OCI-LY3 (cell line): ENCODE measurements around the gene FAM149B1.

Experiments used
- H2AFZ ChIP-seq: fragments of 200-600, 300-600 bp; shearing (Covaris generic); 2 replicates; pipeline ENCODE4 v1.6.0; 2014; ENCODE audit warnings: antibody characterized with exemption, low read depth, low read length
- H3K27ac ChIP-seq: fragments of 200-600, 300-600 bp; sonication (generic); 2 replicates; pipeline ENCODE4 v1.5.1; 2014; ENCODE audit warnings: mild to moderate bottlenecking, low read length, moderate library complexity, mixed read lengths
- H3K27me3 ChIP-seq: fragments of 200-600, 300-600 bp; sonication (generic); 2 replicates; pipeline ENCODE4 v1.6.1; 2014; ENCODE audit warnings: low read depth, low read length, mixed read lengths
- H3K36me3 ChIP-seq: fragments of 200-600, 300-600 bp; sonication (generic); replicated peaks from 2 replicates; pipeline ENCODE3; 2014; ENCODE audit warnings: low read depth, low read length, mixed read lengths
- H3K4me1 ChIP-seq: fragments of 300-600, 200-600 bp; sonication (generic); 2 replicates; pipeline ENCODE4 v1.6.1; 2014; ENCODE audit warnings: low read length, mixed read lengths
- H3K4me2 ChIP-seq: fragments of 200-600, 300-600 bp; sonication (generic); 2 replicates; pipeline ENCODE4 v1.6.1; 2014; ENCODE audit warnings: low read length, mixed read lengths
- H3K4me3 ChIP-seq: fragments of 300-600, 200-600 bp; sonication (generic); 2 replicates; pipeline ENCODE4 v1.5.1; 2014; ENCODE audit warnings: antibody characterized with exemption, mild to moderate bottlenecking, low read length, moderate library complexity
- H3K79me2 ChIP-seq: fragments of 300-600, 200-600 bp; shearing (Covaris generic); 2 replicates; pipeline ENCODE4 v1.6.1; 2014; ENCODE audit warnings: mild to moderate bottlenecking, low read length, mixed read lengths
- H3K9ac ChIP-seq: fragments of 300-600, 200-600 bp; shearing (Covaris generic); 2 replicates; pipeline ENCODE4 v1.6.0; 2014; ENCODE audit warnings: mild to moderate bottlenecking, low read length, moderate library complexity
- H3K9me3 ChIP-seq: fragments of 200-600, 300-600 bp; shearing (Covaris generic); 2 replicates; pipeline ENCODE4 v1.6.1; 2014; ENCODE audit warnings: low read length, mixed read lengths; ENCODE audit not compliant: insufficient read depth
- H4K20me1 ChIP-seq: fragments of 200-600, 300-600 bp; sonication (generic); 2 replicates; pipeline ENCODE4 v1.6.1; 2016; ENCODE audit warnings: low read length, mixed read lengths; ENCODE audit not compliant: insufficient read depth
- EZH2phosphoT487 ChIP-seq: fragments of 200-600 bp; shearing (Covaris generic); IDR thresholded peaks from 2 replicates; pipeline ENCODE4 v1.6.1; 2018; ENCODE audit warnings: antibody characterized with exemption, mixed run types, low read depth
- TF ChIP-seq, protein P1 (sequence below): fragments of 200-600, 300-600 bp; sonication (generic); IDR thresholded peaks from 2 replicates; pipeline ENCODE4 v1.5.1; 2014; ENCODE audit warnings: antibody characterized with exemption, low read length, low read depth

Gene FAM149B1

DNA sequence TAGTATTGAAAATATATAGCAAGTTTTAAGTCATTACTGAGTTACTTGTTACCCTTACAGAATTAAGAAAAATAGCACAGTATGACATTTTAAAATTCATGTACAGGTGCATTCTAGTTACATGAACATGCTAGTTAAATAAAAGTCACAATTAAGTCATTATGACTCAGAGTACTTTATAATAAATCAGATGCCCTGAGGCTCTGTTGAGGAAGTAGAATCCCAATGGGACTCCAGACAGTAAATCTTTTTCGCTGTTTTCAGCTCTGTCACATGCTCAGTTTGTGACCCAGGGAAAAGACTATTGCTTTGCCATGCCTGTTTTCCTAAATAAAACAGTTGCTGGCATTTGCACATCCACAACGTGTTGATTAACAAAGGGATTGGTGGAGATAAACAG is 36.6 kb upstream of the FAM149B1 start:
- Histone ChIP-seq H2AFZ (no peak overlapping the region), H3K4me1 (no peaks in the 10 kb centered on the region), H3K27me3 (no peaks in the 10 kb centered on the region), H3K9ac (no peak overlapping the region), H3K79me2 (no peaks in the 10 kb centered on the region), H4K20me1 (no peaks in the 10 kb centered on the region), H3K36me3 (peaks cover 12% of the 10 kb centered on the region), H3K4me3 (no peak overlapping the region), H3K9me3 (no peaks in the 10 kb centered on the region), H3K4me2 (no peak overlapping the region), H3K27ac (no peak overlapping the region)
- TF ChIP-seq EZH2phosphoT487: no peak
- TF ChIP-seq, protein P1, sequence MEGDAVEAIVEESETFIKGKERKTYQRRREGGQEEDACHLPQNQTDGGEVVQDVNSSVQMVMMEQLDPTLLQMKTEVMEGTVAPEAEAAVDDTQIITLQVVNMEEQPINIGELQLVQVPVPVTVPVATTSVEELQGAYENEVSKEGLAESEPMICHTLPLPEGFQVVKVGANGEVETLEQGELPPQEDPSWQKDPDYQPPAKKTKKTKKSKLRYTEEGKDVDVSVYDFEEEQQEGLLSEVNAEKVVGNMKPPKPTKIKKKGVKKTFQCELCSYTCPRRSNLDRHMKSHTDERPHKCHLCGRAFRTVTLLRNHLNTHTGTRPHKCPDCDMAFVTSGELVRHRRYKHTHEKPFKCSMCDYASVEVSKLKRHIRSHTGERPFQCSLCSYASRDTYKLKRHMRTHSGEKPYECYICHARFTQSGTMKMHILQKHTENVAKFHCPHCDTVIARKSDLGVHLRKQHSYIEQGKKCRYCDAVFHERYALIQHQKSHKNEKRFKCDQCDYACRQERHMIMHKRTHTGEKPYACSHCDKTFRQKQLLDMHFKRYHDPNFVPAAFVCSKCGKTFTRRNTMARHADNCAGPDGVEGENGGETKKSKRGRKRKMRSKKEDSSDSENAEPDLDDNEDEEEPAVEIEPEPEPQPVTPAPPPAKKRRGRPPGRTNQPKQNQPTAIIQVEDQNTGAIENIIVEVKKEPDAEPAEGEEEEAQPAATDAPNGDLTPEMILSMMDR: no peak

DNA sequence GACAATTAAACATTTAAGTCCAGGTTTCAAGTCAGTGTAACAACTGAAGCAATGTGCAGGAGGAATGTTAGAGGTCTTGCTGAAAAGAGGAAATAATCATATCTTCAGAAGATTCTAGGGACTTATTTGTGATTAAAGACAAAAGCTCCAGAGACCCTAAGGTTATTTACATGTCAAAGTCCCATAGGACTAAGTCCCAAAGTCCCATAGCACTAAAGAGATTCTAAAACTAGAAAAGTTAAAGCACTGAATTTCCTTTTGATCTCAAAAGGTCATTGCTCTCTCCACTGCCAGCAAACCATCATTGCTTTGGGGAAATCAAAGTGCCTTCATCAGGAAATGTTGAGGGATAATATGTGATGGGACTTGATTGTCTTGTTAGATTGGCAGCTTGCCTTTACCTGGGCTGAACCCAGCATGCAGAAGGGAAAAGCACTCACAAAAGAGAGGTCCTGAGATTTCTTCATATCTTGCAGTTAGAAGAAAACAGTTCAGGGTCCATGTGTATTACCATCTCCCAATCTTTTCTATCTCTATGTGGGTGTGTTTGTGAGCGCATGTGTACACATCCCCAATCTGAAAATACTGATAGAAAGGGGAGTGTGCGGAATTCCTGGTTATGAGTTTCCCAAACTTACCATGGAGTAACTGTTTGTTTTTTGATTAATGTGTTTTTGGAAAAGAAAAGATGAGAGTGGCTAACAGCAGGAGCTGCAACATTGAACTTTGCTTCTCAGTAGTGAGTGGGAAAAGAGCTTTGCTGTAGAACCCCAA is 35.8 kb upstream of the FAM149B1 start:
- Histone ChIP-seq H3K36me3 (peaks cover 15% of the 10 kb centered on the region), H3K27me3 (no peaks in the 10 kb centered on the region), H3K4me3 (no peak overlapping the region), H3K4me1 (no peaks in the 10 kb centered on the region), H2AFZ (no peak overlapping the region), H4K20me1 (no peaks in the 10 kb centered on the region), H3K9me3 (no peaks in the 10 kb centered on the region), H3K27ac (no peak overlapping the region), H3K79me2 (no peaks in the 10 kb centered on the region), H3K9ac (no peak overlapping the region), H3K4me2 (no peak overlapping the region)
- TF ChIP-seq EZH2phosphoT487: no peak
- TF ChIP-seq, protein P1: no peak

DNA sequence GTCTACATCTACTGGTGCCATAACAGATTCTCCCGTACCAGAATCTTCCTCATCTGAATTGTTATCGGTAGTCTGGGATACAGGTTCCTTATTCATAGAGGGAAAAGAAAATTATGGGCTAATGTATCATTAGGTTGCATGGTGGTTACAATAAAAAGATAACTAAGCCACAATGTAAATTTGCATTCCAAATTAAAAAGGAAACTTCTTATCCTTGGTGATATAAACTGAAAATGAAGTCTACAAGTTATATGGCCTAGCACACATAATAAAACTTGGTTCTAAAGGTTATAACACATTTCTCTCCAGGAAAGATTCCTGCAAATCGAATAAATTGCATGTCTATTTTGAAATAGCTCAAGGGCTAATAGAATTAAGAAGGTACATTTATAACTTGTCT is 33.2 kb upstream of the FAM149B1 start:
- H2AFZ ChIP-seq: no peak overlapping the region
- peaks cover 28% of the 10 kb centered on the region for H3K36me3 ChIP-seq
- H3K4me3 ChIP-seq: no peak overlapping the region
- TF ChIP-seq EZH2phosphoT487: no peak
- TF ChIP-seq, protein P1: no peak
- H3K4me2 ChIP-seq: no peak overlapping the region
- H3K79me2 ChIP-seq: no peaks in the 10 kb centered on the region
- no peaks in the 10 kb centered on the region for H3K27me3 ChIP-seq
- no peak overlapping the region for H3K9ac ChIP-seq
- no peaks in the 10 kb centered on the region for H3K9me3 ChIP-seq
- H3K4me1 ChIP-seq: peaks cover 5% of the 10 kb centered on the region; the same call in 1 of the 2 replicates
- H3K27ac ChIP-seq: no peak overlapping the region
- H4K20me1 ChIP-seq: no peaks in the 10 kb centered on the region

DNA sequence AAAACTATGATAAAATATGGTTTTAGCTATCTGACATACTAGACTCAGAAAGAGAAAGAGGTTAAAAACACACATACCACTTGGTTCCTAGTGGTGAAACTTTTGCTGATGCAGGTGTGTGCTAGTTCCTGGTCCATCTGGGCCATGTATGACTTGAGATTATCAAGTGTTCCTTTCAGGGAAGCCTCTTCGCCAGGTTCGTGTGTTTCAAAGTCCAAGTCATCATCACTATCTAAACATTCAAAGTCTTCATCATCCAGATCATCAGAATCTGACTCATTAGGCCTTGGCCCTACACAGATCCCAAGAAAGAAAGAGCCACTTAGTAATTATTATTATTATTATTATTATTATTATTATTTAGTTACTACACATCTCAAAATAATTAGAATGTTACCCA is 31.3 kb upstream of the FAM149B1 start:
- Histone ChIP-seq H4K20me1 (no peaks in the 10 kb centered on the region), H3K27me3 (no peaks in the 10 kb centered on the region), H2AFZ (no peak overlapping the region), H3K4me2 (no peak overlapping the region), H3K27ac (no peak overlapping the region), H3K9me3 (no peaks in the 10 kb centered on the region), H3K79me2 (no peaks in the 10 kb centered on the region), H3K4me1 (peaks cover 5% of the 10 kb centered on the region; the same call in 1 of the 2 replicates), H3K9ac (no peak overlapping the region), H3K4me3 (no peak overlapping the region), H3K36me3 (peaks cover 28% of the 10 kb centered on the region)
- TF ChIP-seq EZH2phosphoT487: no peak
- TF ChIP-seq, protein P1: no peak
